Measurements from ENCODE around the gene USP20.
"Not testable (repeated sequence)": the region's sequence is repeated elsewhere in the genome, so short reads cannot be mapped to it uniquely, and the experiment has no call there.

The USP20 gene

GRCh38 chr9:129890718-129891299 lies 55.6 kb downstream of the USP20 start:
- DNase-seq = not testable (repeated sequence)

GRCh38 chr9:129891569-129891968 lies 56.3 kb downstream of the USP20 start:
- DNase-seq = no peak

- DNase-seq = no peak
Measured at GRCh38 chr9:129894120-129894823, 59.0 kb downstream of the USP20 start.

- DNase-seq = no peak
Measured at GRCh38 chr9:129895376-129896268, 60.4 kb downstream of the USP20 start.

- DNase-seq = no peak
Measured at GRCh38 chr9:129897263-129897662, 62.0 kb downstream of the USP20 start.

- no peak for DNase-seq
Measured at GRCh38 chr9:129898185-129898584, 62.9 kb downstream of the USP20 start.

- no peak for DNase-seq
Measured at GRCh38 chr9:129899620-129900019, 64.4 kb downstream of the USP20 start.

- no peak for DNase-seq
Measured at GRCh38 chr9:129900263-129901027, 65.2 kb downstream of the USP20 start.

- no peak for DNase-seq
Measured at GRCh38 chr9:129901993-129902739, 66.9 kb downstream of the USP20 start.

- no peak for DNase-seq
Measured at GRCh38 chr9:129902740-129903134, 67.5 kb downstream of the USP20 start.

GRCh38 chr9:129904734-129905133 lies 69.5 kb downstream of the USP20 start:
- no peak for DNase-seq

- no peak for DNase-seq
Measured at GRCh38 chr9:129906298-129906697, 71.0 kb downstream of the USP20 start.

GRCh38 chr9:129907201-129907600 lies 71.9 kb downstream of the USP20 start:
- no peak for DNase-seq

- no peak for DNase-seq
Measured at GRCh38 chr9:129908906-129909305, 73.6 kb downstream of the USP20 start.

- no peak for DNase-seq
Measured at GRCh38 chr9:129909851-129910250, 74.6 kb downstream of the USP20 start.

- DNase-seq = peak; percentile 13
Measured at GRCh38 chr9:129910628-129911567, 75.6 kb downstream of the USP20 start.

GRCh38 chr9:129914051-129914450 lies 78.8 kb downstream of the USP20 start:
- no peak for DNase-seq

GRCh38 chr9:129916707-129917106 lies 81.4 kb downstream of the USP20 start:
- DNase-seq = no peak

GRCh38 chr9:129918296-129918950 lies 83.2 kb downstream of the USP20 start:
- DNase-seq = no peak

GRCh38 chr9:129919277-129919676 lies 84.0 kb downstream of the USP20 start:
- DNase-seq = no peak

GRCh38 chr9:129919841-129920240 lies 84.6 kb downstream of the USP20 start:
- no peak for DNase-seq

All from GDM1 (cell line).